HepG2 (cell line): ENCODE results near the gene SIAE. TPM values are rescaled to one million over a fixed set of nuclear protein-coding genes. Genes with fewer than 3 reads are reported as not detected.

ENCODE experiments used
- ATF7 ChIP-seq, 2 experiments: fragments of 450-650 bp in 1 of 2; sonication (generic) in 1 of 2; formaldehyde crosslinking in 1 of 2; IDR thresholded peaks; 2 replicates each; pipeline versions ENCODE4 v1.4.0 to v1.6.1; 2016 to 2020; ENCODE audit warnings: antibody characterized with exemption in 1 of 2, mild to moderate bottlenecking in 1 of 2, missing genetic modification reagents in 1 of 2
- CBFB ChIP-seq: sonication (generic); formaldehyde crosslinking; IDR thresholded peaks from 2 replicates; pipeline ENCODE4 v1.4.0; 2020; ENCODE audit warnings: missing genetic modification reagents
- CBX5 ChIP-seq: sonication (generic); formaldehyde crosslinking; IDR thresholded peaks from 2 replicates; pipeline ENCODE4 v1.4.0; 2020; ENCODE audit warnings: missing genetic modification reagents, borderline replicate concordance
- FOXO1 ChIP-seq: sonication (generic); formaldehyde crosslinking; IDR thresholded peaks from 2 replicates; pipeline ENCODE4 v1.4.0; 2020; ENCODE audit warnings: missing genetic modification reagents
- RNF2 ChIP-seq: fragments of 450-650 bp; conservative IDR thresholded peaks from 2 replicates; pipeline ENCODE4 v1.6.1; 2016; ENCODE audit warnings: low read depth
- SNAI1 ChIP-seq: sonication (generic); formaldehyde crosslinking; IDR thresholded peaks from 2 replicates; pipeline ENCODE4 v1.5.0; 2020; ENCODE audit warnings: mild to moderate bottlenecking, missing genetic modification reagents, borderline replicate concordance
- TAF1 ChIP-seq: sonication (generic); formaldehyde crosslinking; IDR thresholded peaks from 2 replicates; pipeline ENCODE4 v1.4.0; 2020; ENCODE audit warnings: missing genetic modification reagents
- TEAD2 ChIP-seq: sonication (generic); formaldehyde crosslinking; IDR thresholded peaks from 2 replicates; pipeline ENCODE4 v1.9.0; 2021; ENCODE audit warnings: missing genetic modification reagents
- THAP11 ChIP-seq: IDR thresholded peaks from 2 replicates; pipeline ENCODE4 v1.6.1; 2016; ENCODE audit warnings: missing biosample characterization, missing genetic modification reagents
- TP53 ChIP-seq: sonication (generic); formaldehyde crosslinking; conservative IDR thresholded peaks from 2 replicates; pipeline ENCODE4 v1.4.0; 2020; ENCODE audit warnings: missing genetic modification reagents
- ZBTB2 ChIP-seq: sonication (generic); formaldehyde crosslinking; IDR thresholded peaks from 2 replicates; pipeline ENCODE4 v1.8.0; 2022; ENCODE audit warnings: low read depth, missing genetic modification reagents
- ZFP1 ChIP-seq: IDR thresholded peaks from 2 replicates; pipeline ENCODE4 v1.6.1; 2016
- ZNF451 ChIP-seq: sonication (generic); formaldehyde crosslinking; IDR thresholded peaks from 2 replicates; pipeline ENCODE4 v1.5.0; 2020; ENCODE audit warnings: mild to moderate bottlenecking, missing genetic modification reagents
- ZNF816 ChIP-seq: sonication (generic); formaldehyde crosslinking; IDR thresholded peaks from 2 replicates; pipeline ENCODE4 v1.8.0; 2022; ENCODE audit warnings: missing genetic modification reagents, mild to moderate bottlenecking, borderline replicate concordance
- polyA plus RNA-seq, 8 experiments: library from polyadenylated mRNA; depleted of rRNA in 3 of 8; stranded (reverse) in 7 of 8; unstranded in 1 of 8; fragments of >200 nt; fragmentation: Illumina TruSeq in 4 of 8; extraction: Trizol in 4 of 8; gene quantifications; 2 replicates each; pipeline versions ENCODE4 v1.2.1 to v1.2.3, GENCODE V29; 2011 to 2016; ENCODE audit warnings: low read depth in 4 of 8, missing spikeins in 1 of 8, mixed read lengths in 1 of 8; ENCODE audit not compliant: insufficient read depth in 1 of 8
- total RNA-seq, 5 experiments: library from RNA; depleted of rRNA; stranded (reverse); fragments of >200 nt; fragmentation: Illumina TruSeq; extraction: Trizol; gene quantifications; 2 replicates each; pipeline ENCODE4 v1.2.3, GENCODE V29; 2016; ENCODE audit warnings: low read depth in 1 of 5
- TF ChIP-seq, protein P1 (sequence below): sonication (generic); formaldehyde crosslinking; IDR thresholded peaks from 2 replicates; pipeline ENCODE4 v1.4.0; 2020; ENCODE audit warnings: missing genetic modification reagents
- TF ChIP-seq, protein P2 (sequence below): sonication (generic); formaldehyde crosslinking; IDR thresholded peaks from 2 replicates; pipeline ENCODE4 v1.5.1; 2020; ENCODE audit warnings: missing genetic modification reagents, mild to moderate bottlenecking, borderline replicate concordance
- TF ChIP-seq, protein P3 (sequence below): sonication (generic); formaldehyde crosslinking; IDR thresholded peaks from 2 replicates; pipeline ENCODE4 v1.5.0; 2020; ENCODE audit warnings: missing genetic modification reagents

The SIAE gene
- total and polyA plus RNA-seq, 2 of the 13 experiments (the other 11 are each of a cell fraction or from before 2014, with no cell fraction given): 7.0 to 22.4 TPM

DNA sequence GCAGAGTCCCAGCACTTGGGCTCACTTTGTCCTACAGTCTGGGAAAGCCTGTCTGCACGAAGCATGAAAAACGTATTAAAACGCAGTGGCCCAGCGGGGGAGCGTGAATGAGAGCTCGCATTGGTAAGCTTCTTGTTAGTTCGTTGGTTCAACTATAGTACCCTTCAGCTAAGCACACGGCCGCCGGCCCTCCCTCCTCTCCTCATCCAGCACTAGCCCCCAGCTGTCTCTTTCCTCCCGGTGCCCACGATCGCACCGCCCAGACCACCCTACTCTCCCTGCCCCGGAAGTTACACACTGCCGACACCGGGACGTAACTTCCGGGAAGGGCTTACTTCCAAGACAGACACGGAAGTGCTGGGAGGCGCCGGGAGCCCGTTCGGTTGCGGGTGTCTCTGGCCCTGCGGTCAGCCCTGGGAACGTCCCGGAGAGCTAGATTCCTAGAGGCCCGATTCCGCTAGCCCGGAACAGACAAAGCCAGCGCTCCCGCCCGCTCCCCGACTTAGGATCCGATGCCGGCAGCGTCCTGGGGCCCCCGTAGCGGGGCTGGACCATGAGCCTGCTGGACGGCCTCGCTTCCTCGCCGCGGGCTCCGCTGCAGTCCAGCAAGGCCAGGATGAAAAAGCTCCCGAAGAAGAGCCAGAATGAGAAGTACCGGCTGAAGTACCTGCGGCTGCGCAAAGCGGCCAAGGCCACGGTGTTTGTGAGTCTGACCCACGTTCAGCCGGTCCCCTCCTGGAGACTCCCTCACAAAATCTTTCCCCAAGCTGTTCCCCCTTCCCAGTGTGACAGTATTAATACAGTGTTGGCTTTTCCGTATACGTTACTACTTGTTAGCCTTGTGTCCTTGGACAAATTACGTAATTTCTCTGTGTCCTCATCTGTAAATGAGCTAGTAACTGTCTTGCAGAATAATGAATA, 50.7 kb downstream of the SIAE start, which contains the start of gene TBRG1 (continued):
- 0 out of 2 replicates have a peak, but pooled peaks have one; percentile 41 for TF ChIP-seq TP53 (CRISPR knock-in tag)
- peak; percentile 50; the same call in 1 of the 2 replicates for TF ChIP-seq RNF2
- no peak for TF ChIP-seq ZFP1 (CRISPR knock-in tag)
- TF ChIP-seq, protein P1, sequence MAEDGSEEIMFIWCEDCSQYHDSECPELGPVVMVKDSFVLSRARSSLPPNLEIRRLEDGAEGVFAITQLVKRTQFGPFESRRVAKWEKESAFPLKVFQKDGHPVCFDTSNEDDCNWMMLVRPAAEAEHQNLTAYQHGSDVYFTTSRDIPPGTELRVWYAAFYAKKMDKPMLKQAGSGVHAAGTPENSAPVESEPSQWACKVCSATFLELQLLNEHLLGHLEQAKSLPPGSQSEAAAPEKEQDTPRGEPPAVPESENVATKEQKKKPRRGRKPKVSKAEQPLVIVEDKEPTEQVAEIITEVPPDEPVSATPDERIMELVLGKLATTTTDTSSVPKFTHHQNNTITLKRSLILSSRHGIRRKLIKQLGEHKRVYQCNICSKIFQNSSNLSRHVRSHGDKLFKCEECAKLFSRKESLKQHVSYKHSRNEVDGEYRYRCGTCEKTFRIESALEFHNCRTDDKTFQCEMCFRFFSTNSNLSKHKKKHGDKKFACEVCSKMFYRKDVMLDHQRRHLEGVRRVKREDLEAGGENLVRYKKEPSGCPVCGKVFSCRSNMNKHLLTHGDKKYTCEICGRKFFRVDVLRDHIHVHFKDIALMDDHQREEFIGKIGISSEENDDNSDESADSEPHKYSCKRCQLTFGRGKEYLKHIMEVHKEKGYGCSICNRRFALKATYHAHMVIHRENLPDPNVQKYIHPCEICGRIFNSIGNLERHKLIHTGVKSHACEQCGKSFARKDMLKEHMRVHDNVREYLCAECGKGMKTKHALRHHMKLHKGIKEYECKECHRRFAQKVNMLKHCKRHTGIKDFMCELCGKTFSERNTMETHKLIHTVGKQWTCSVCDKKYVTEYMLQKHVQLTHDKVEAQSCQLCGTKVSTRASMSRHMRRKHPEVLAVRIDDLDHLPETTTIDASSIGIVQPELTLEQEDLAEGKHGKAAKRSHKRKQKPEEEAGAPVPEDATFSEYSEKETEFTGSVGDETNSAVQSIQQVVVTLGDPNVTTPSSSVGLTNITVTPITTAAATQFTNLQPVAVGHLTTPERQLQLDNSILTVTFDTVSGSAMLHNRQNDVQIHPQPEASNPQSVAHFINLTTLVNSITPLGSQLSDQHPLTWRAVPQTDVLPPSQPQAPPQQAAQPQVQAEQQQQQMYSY (CRISPR knock-in tag): no peak; the same call in 1 of the 2 replicates
- peak; percentile 81; the same call in 1 of the 2 replicates for TF ChIP-seq CBX5 (CRISPR knock-in tag)
- TF ChIP-seq FOXO1 (CRISPR knock-in tag): 0 out of 2 replicates have a peak, but pooled peaks have one; percentile 48
- peak; percentile 71 for TF ChIP-seq CBFB
- TF ChIP-seq ZNF451 (CRISPR knock-in tag): peak; percentile 50; the same call in 1 of the 2 replicates
- no peak for TF ChIP-seq TEAD2 (CRISPR knock-in tag)
- TF ChIP-seq ZBTB2 (CRISPR knock-in tag): peak; percentile 44; the same call in 1 of the 2 replicates
- TF ChIP-seq ATF7 (IDR thresholded peaks at IDR 0.05): no peak
- TF ChIP-seq ATF7 (CRISPR knock-in tag; IDR thresholded peaks at IDR 0.05): peak; percentile 56; the same call in 1 of the 2 replicates
- 0 out of 2 replicates have a peak, but pooled peaks have one; percentile 37 for TF ChIP-seq SNAI1 (CRISPR knock-in tag)
- TF ChIP-seq, protein P2, sequence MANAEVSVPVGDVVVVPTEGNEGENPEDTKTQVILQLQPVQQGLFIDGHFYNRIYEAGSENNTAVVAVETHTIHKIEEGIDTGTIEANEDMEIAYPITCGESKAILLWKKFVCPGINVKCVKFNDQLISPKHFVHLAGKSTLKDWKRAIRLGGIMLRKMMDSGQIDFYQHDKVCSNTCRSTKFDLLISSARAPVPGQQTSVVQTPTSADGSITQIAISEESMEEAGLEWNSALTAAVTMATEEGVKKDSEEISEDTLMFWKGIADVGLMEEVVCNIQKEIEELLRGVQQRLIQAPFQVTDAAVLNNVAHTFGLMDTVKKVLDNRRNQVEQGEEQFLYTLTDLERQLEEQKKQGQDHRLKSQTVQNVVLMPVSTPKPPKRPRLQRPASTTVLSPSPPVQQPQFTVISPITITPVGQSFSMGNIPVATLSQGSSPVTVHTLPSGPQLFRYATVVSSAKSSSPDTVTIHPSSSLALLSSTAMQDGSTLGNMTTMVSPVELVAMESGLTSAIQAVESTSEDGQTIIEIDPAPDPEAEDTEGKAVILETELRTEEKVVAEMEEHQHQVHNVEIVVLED (CRISPR knock-in tag): peak; percentile 71; the same call in 1 of the 2 replicates
- TF ChIP-seq TAF1 (CRISPR knock-in tag): peak; percentile 96
- TF ChIP-seq THAP11 (CRISPR knock-in tag): peak; percentile 90
- TF ChIP-seq, protein P3, sequence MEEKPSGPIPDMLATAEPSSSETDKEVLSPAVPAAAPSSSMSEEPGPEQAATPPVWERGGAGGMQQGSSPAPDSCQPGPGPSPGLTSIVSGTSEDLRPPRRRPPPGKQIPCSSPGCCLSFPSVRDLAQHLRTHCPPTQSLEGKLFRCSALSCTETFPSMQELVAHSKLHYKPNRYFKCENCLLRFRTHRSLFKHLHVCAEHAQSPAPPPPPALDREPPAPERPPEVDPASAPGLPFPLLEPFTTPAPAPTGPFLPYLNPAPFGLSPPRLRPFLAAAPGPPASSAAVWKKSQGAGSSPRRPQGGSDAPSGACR: peak; percentile 66; the same call in 1 of the 2 replicates
- TF ChIP-seq ZNF816: peak; percentile 67; the same call in 1 of the 2 replicates
